ENCODE measurements around the gene EFCAB14.
"Not testable (repeated sequence)": the region's sequence is repeated elsewhere in the genome, so short reads cannot be mapped to it uniquely, and the experiment has no call there.

The EFCAB14 gene

DNA sequence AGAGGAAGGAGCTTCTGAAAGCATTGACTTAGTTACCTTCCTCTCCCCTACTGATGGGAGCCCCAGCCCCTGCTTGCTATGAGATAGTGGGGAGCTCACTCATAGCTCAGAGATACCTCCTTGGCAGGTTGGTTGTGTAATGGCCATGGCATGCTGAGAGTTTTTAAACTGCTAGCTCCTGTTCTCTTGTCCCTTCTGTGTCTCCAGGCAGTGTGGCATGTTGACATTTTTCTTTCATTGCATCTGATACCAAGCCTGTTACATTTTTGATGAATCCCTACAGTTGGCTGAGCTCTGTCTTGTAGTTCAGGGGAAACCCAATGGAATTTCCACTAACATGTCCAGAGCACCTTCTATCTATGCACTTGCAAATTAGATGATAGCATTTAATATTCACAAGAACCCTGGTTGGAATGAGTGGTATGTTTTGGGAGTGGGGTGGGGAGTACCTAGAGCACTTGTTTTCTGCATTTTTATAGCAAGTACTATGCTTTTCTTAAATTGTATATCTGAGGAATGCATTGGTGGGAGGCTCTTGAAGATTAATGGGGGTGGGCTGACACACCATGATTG, 39.1 kb upstream of the EFCAB14 start:
- TF ChIP-seq EZH2 (IDR thresholded peaks at IDR 0.05; ENCODE audit: borderline replicate concordance, low read length): no peak
- TF ChIP-seq, protein P1, sequence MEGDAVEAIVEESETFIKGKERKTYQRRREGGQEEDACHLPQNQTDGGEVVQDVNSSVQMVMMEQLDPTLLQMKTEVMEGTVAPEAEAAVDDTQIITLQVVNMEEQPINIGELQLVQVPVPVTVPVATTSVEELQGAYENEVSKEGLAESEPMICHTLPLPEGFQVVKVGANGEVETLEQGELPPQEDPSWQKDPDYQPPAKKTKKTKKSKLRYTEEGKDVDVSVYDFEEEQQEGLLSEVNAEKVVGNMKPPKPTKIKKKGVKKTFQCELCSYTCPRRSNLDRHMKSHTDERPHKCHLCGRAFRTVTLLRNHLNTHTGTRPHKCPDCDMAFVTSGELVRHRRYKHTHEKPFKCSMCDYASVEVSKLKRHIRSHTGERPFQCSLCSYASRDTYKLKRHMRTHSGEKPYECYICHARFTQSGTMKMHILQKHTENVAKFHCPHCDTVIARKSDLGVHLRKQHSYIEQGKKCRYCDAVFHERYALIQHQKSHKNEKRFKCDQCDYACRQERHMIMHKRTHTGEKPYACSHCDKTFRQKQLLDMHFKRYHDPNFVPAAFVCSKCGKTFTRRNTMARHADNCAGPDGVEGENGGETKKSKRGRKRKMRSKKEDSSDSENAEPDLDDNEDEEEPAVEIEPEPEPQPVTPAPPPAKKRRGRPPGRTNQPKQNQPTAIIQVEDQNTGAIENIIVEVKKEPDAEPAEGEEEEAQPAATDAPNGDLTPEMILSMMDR (IDR thresholded peaks at IDR 0.05; ENCODE audit: low read length): no peak
- Histone ChIP-seq H2AFZ (ENCODE audit: low read length) (no peak overlapping the region), H3K4me1 (ENCODE audit: insufficient read depth, low read length, severe bottlenecking) (no peaks in the 10 kb centered on the region), H3K27me3 (ENCODE audit: insufficient read depth, low read length) (no peaks in the 10 kb centered on the region), H3K27ac (ENCODE audit: low read depth, low read length, poor library complexity, severe bottlenecking) (no peak overlapping the region), H3F3A (ENCODE audit: insufficient read depth, low read length) (no peaks in the 10 kb centered on the region), H3K9me2 (ENCODE audit: low read depth, low read length) (no peaks in the 10 kb centered on the region), H3K79me2 (ENCODE audit: insufficient read depth, low read length) (no peaks in the 10 kb centered on the region), H3K36me3 (ENCODE audit: insufficient read depth, low read length) (no peaks in the 10 kb centered on the region), H4K20me1 (ENCODE audit: insufficient read depth, low read length) (no peaks in the 10 kb centered on the region), H3K4me3 (ENCODE audit: low read depth, low read length, poor library complexity, severe bottlenecking) (no peak overlapping the region), H3K4me2 (ENCODE audit: low read length) (no peak overlapping the region), H3K9me3 (ENCODE audit: low read length) (no peaks in the 10 kb centered on the region), H3K9ac (ENCODE audit: low read length) (no peak overlapping the region)

DNA sequence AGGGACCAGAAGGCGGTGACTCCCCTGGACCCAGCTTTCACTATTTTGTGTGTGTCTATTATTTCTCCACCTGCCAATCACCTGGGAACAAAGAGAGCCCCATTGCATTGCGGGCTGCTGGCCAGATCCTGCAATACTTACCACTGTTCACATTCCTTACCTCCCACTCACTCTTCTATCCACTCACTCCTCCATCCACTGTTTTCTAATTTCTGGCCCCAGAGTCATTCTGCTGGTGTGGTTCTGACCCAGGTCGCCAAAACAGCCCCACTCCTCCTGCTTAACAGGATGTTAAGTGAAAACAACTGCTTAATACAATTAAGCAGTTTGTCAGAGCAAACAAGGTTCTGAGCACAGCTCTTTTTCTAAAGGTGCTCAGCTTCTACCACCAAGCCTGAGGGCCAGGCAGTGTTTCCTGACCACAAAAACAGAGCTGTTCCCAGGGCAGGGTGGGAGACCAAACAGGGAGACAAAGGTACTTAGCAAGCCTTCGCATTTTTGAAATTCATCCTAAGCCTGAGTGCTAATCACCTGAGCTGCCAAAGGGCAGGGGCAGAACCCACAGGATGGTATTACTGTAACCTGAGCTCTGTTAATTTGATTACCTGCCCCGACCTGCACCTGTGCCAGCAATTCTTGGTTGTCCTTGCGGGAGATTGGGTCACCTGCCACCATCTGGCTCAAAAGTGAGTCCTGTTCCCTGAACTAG, 38.5 kb upstream of the EFCAB14 start:
- no peak overlapping the region for H2AFZ ChIP-seq (ENCODE audit: low read length)
- no peaks in the 10 kb centered on the region for H3K36me3 ChIP-seq (ENCODE audit: insufficient read depth, low read length)
- no peak overlapping the region for H3K4me2 ChIP-seq (ENCODE audit: low read length)
- no peaks in the 10 kb centered on the region for H3K9me2 ChIP-seq (ENCODE audit: low read depth, low read length)
- no peak overlapping the region for H3K27ac ChIP-seq (ENCODE audit: low read depth, low read length, poor library complexity, severe bottlenecking)
- H3K4me3 ChIP-seq (ENCODE audit: low read depth, low read length, poor library complexity, severe bottlenecking): no peak overlapping the region
- no peaks in the 10 kb centered on the region for H3K4me1 ChIP-seq (ENCODE audit: insufficient read depth, low read length, severe bottlenecking)
- no peaks in the 10 kb centered on the region for H3K79me2 ChIP-seq (ENCODE audit: insufficient read depth, low read length)
- no peak overlapping the region for H3K9ac ChIP-seq (ENCODE audit: low read length)
- no peaks in the 10 kb centered on the region for H3K9me3 ChIP-seq (ENCODE audit: low read length)
- no peaks in the 10 kb centered on the region for H4K20me1 ChIP-seq (ENCODE audit: insufficient read depth, low read length)
- H3F3A ChIP-seq (ENCODE audit: insufficient read depth, low read length): no peaks in the 10 kb centered on the region
- TF ChIP-seq EZH2 (IDR thresholded peaks at IDR 0.05; ENCODE audit: borderline replicate concordance, low read length): no peak
- no peaks in the 10 kb centered on the region for H3K27me3 ChIP-seq (ENCODE audit: insufficient read depth, low read length)

DNA sequence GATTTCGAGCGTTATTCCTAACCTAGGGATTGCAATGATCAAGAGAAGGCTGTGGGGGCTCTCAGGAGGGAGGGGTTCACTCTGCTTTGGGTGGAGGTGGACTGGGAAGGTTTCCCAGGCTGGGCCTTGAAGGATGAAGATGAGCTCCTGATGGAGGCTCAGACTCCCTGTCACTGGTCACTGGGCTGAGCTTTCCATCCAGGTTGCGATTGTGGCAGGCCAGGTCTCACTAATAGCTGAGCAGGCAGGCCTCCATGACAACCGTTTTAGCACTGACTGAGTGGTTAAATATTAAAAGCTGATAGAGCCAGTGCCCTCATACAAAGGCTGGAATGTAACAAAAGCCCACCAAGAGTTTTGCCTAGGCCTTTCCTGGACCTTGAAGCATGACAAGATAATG, 36.2 kb upstream of the EFCAB14 start:
- no peak overlapping the region for H3K4me3 ChIP-seq (ENCODE audit: low read depth, low read length, poor library complexity, severe bottlenecking)
- H3K4me1 ChIP-seq (ENCODE audit: insufficient read depth, low read length, severe bottlenecking): no peaks in the 10 kb centered on the region
- no peak overlapping the region for H2AFZ ChIP-seq (ENCODE audit: low read length)
- no peaks in the 10 kb centered on the region for H3K79me2 ChIP-seq (ENCODE audit: insufficient read depth, low read length)
- H3K27ac ChIP-seq (ENCODE audit: low read depth, low read length, poor library complexity, severe bottlenecking): no peak overlapping the region
- no peaks in the 10 kb centered on the region for H3F3A ChIP-seq (ENCODE audit: insufficient read depth, low read length)
- no peaks in the 10 kb centered on the region for H3K9me2 ChIP-seq (ENCODE audit: low read depth, low read length)
- no peaks in the 10 kb centered on the region for H3K27me3 ChIP-seq (ENCODE audit: insufficient read depth, low read length)
- no peak overlapping the region for H3K4me2 ChIP-seq (ENCODE audit: low read length)
- H3K9me3 ChIP-seq (ENCODE audit: low read length): no peaks in the 10 kb centered on the region
- no peaks in the 10 kb centered on the region for H4K20me1 ChIP-seq (ENCODE audit: insufficient read depth, low read length)
- no peak for TF ChIP-seq EZH2 (IDR thresholded peaks at IDR 0.05; ENCODE audit: borderline replicate concordance, low read length)
- no peak overlapping the region for H3K9ac ChIP-seq (ENCODE audit: low read length)
- no peaks in the 10 kb centered on the region for H3K36me3 ChIP-seq (ENCODE audit: insufficient read depth, low read length)

DNA sequence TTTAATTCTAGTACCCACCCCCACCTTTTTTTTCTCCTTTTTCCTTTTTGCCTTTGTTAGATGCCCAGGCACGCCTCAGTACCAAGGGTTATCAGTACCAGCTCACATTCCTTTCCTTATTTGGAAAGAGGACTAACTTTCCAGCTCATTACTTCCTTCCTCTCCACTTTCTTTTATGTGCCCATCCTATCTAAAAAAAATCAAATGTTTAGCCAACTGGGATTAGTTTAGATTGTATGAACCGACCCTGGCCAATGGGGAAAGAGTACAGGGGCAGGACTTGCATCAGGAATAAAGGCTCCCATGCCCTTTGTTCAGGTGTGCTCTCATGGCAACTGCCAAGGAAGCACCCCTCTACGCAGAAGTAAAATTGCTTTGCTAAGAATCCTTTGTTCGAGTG, 35.8 kb upstream of the EFCAB14 start:
- not testable (repeated sequence) for H3K4me1 ChIP-seq (ENCODE audit: insufficient read depth, low read length, severe bottlenecking); H4K20me1 ChIP-seq (ENCODE audit: insufficient read depth, low read length); H3K9me3 ChIP-seq (ENCODE audit: low read length); H3K27me3 ChIP-seq (ENCODE audit: insufficient read depth, low read length); H3K36me3 ChIP-seq (ENCODE audit: insufficient read depth, low read length); H3F3A ChIP-seq (ENCODE audit: insufficient read depth, low read length); H3K9ac ChIP-seq (ENCODE audit: low read length); H3K27ac ChIP-seq (ENCODE audit: low read depth, low read length, poor library complexity, severe bottlenecking); H3K79me2 ChIP-seq (ENCODE audit: insufficient read depth, low read length); H3K4me3 ChIP-seq (ENCODE audit: low read depth, low read length, poor library complexity, severe bottlenecking); H2AFZ ChIP-seq (ENCODE audit: low read length); H3K9me2 ChIP-seq (ENCODE audit: low read depth, low read length); H3K4me2 ChIP-seq (ENCODE audit: low read length)

Measured in OCI-LY1 (cell line).